ENCODE data around the gene CUEDC1. TPM values are rescaled to one million over a fixed set of nuclear protein-coding genes. Genes with fewer than 3 reads are reported as not detected.

CUEDC1 gene
- total RNA-seq, 4 donors from 2014 or later = 10.2 to 45.4 (median 19.2) TPM

DNA sequence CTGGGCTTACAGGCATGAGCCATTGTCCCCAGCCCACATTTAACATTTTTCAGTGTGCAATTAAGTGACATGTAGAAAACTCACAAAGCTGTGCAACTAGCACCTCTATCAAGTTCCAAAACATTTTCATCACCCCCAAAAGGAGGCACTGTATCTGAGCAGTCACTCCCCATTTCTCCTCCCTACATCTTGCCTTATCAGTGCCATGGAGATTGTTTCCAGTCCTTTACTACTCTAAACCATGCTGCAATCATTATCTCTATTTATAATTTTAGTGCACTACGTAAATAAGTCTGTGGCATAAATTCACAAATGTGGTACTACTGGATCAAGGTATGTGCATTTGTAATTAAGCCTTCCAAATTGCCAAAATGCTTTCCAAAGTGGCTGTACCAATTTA, 112.9 kb downstream of the CUEDC1 start:
- H3K4me1 ChIP-seq = no peaks in the 10 kb centered on the region

DNA sequence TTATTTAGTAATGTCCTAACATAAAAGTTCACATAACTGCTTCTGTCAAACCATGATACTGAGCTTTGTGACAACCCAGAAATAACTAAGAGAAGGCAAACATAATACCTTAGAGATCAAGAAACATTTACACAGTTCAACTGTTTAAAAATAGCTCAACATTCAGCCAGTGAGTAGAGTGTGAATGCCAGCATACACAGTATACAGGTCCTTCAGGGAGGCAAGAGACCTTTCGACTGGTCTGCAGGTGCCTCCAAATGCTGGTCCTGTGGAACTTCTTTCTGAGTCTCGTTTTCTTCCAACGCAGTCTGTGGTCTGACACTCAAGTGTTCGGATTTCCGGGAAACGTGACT, 115.7 kb downstream of the CUEDC1 start:
- Histone ChIP-seq H3K27ac (no peak overlapping the region), H3K4me1 (no peaks in the 10 kb centered on the region), H3K36me3 (peaks cover 0 to 40% (median 0%) of the 10 kb centered on the region in 3 donors), H3K4me3 (no peak overlapping the region), H3K9me3 (no peaks in the 10 kb centered on the region), H3K27me3 (no peaks in the 10 kb centered on the region)
- DNase-seq = no peak
- TF ChIP-seq, protein P1, sequence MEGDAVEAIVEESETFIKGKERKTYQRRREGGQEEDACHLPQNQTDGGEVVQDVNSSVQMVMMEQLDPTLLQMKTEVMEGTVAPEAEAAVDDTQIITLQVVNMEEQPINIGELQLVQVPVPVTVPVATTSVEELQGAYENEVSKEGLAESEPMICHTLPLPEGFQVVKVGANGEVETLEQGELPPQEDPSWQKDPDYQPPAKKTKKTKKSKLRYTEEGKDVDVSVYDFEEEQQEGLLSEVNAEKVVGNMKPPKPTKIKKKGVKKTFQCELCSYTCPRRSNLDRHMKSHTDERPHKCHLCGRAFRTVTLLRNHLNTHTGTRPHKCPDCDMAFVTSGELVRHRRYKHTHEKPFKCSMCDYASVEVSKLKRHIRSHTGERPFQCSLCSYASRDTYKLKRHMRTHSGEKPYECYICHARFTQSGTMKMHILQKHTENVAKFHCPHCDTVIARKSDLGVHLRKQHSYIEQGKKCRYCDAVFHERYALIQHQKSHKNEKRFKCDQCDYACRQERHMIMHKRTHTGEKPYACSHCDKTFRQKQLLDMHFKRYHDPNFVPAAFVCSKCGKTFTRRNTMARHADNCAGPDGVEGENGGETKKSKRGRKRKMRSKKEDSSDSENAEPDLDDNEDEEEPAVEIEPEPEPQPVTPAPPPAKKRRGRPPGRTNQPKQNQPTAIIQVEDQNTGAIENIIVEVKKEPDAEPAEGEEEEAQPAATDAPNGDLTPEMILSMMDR (IDR thresholded peaks at IDR 0.05) = no peak
- no peak for TF ChIP-seq POLR2A (IDR thresholded peaks at IDR 0.05)

More for the DNA sequence above, 112.9 kb downstream of the CUEDC1 start:
- TF ChIP-seq POLR2A (IDR thresholded peaks at IDR 0.05) = no peak
- TF ChIP-seq, protein P1 (IDR thresholded peaks at IDR 0.05) = no peak
- Histone ChIP-seq H3K4me3 (no peak overlapping the region), H3K27ac (no peak overlapping the region), H3K9me3 (no peaks in the 10 kb centered on the region), H3K27me3 (no peaks in the 10 kb centered on the region), H3K36me3 (peaks cover 0 to 38% (median 0%) of the 10 kb centered on the region in 3 donors)
- DNase-seq = no peak

GRCh38 chr17:57838857-57839570, 116.2 kb downstream of the CUEDC1 start:
- Histone ChIP-seq H3K27ac (no peak overlapping the region), H3K27me3 (no peaks in the 10 kb centered on the region), H3K4me1 (no peaks in the 10 kb centered on the region), H3K36me3 (peaks cover 0 to 40% (median 0%) of the 10 kb centered on the region in 3 donors), H3K9me3 (no peaks in the 10 kb centered on the region), H3K4me3 (no peak overlapping the region)
- TF ChIP-seq POLR2A (IDR thresholded peaks at IDR 0.05) = no peak
- TF ChIP-seq, protein P1 (IDR thresholded peaks at IDR 0.05) = no peak
- no peak for DNase-seq

- Histone ChIP-seq H3K27me3 (no peaks in the 10 kb centered on the region), H3K27ac (no peak overlapping the region), H3K4me3 (no peak overlapping the region), H3K4me1 (no peaks in the 10 kb centered on the region), H3K9me3 (no peaks in the 10 kb centered on the region), H3K36me3 (peaks cover 0 to 40% (median 0%) of the 10 kb centered on the region in 3 donors)
- no peak for TF ChIP-seq POLR2A (IDR thresholded peaks at IDR 0.05)
- TF ChIP-seq, protein P1 (IDR thresholded peaks at IDR 0.05) = no peak
- no peak for DNase-seq
Measured at GRCh38 chr17:57838453-57838852, 116.8 kb downstream of the CUEDC1 start.

- no peak overlapping the region for H3K27ac ChIP-seq
- TF ChIP-seq, protein P1 (IDR thresholded peaks at IDR 0.05) = no peak
- TF ChIP-seq POLR2A (IDR thresholded peaks at IDR 0.05) = no peak
- no peak overlapping the region for H3K4me3 ChIP-seq
- no peaks in the 10 kb centered on the region for H3K27me3 ChIP-seq
- peaks cover 0 to 28% (median 0%) of the 10 kb centered on the region in 3 donors for H3K36me3 ChIP-seq
- no peaks in the 10 kb centered on the region for H3K9me3 ChIP-seq
- peaks cover 0 to 7% (median 0%) of the 10 kb centered on the region in 4 donors for H3K4me1 ChIP-seq
- no peak for DNase-seq
Measured at GRCh38 chr17:57835333-57835900, 119.8 kb downstream of the CUEDC1 start.
